Osteoblast (primary cell): Measurements from ENCODE around the gene AVP. TPM values are rescaled to one million over a fixed set of nuclear protein-coding genes. Genes with fewer than 3 reads are reported as not detected.
"Not testable (repeated sequence)": the region's sequence is repeated elsewhere in the genome, so short reads cannot be mapped to it uniquely, and the experiment has no call there.

Experiments
- DNase-seq: peaks from one replicate; pipeline ENCODE4 v3.0.0; 2011; ENCODE audit warnings: low spot score, mixed read lengths; ENCODE audit not compliant: insufficient read length; ENCODE audit errors: missing footprints
- H2AFZ ChIP-seq: 2 replicates; pipeline ENCODE4 v1.6.0; 2011; ENCODE audit warnings: mild to moderate bottlenecking, low read length
- H3K27ac ChIP-seq: 2 replicates; pipeline ENCODE4 v1.5.1; 2011; ENCODE audit warnings: mild to moderate bottlenecking, low read depth, low read length, moderate library complexity
- H3K27me3 ChIP-seq: 2 replicates; pipeline ENCODE4 v1.6.0; 2012; ENCODE audit warnings: mild to moderate bottlenecking, control low read depth, inconsistent platforms, low read length, moderate library complexity; ENCODE audit not compliant: insufficient read depth
- H3K36me3 ChIP-seq: 2 replicates; pipeline ENCODE4 v1.5.1; 2011; ENCODE audit warnings: mild to moderate bottlenecking, low read length, control low read depth, moderate library complexity; ENCODE audit not compliant: insufficient read depth
- H3K4me1 ChIP-seq: 2 replicates; pipeline ENCODE4 v1.5.1; 2011; ENCODE audit warnings: mild to moderate bottlenecking, low read length, control low read depth, moderate library complexity; ENCODE audit not compliant: insufficient read depth
- H3K4me2 ChIP-seq: 2 replicates; pipeline ENCODE4 v1.6.0; 2011; ENCODE audit warnings: mild to moderate bottlenecking, low read length; ENCODE audit not compliant: insufficient read depth
- H3K4me3 ChIP-seq: fragments of 200-600 bp; sonication (generic); 3 replicates; pipeline ENCODE4 v1.5.1; 2012; ENCODE audit warnings: mild to moderate bottlenecking, low read length, inconsistent platforms; ENCODE audit not compliant: insufficient read depth
- H3K79me2 ChIP-seq: 2 replicates; pipeline ENCODE4 v1.6.0; 2012; ENCODE audit warnings: mild to moderate bottlenecking, low read length, control low read depth, inconsistent platforms; ENCODE audit not compliant: insufficient read depth
- H3K9me3 ChIP-seq: 2 replicates; pipeline ENCODE4 v1.5.1; 2011; ENCODE audit warnings: low read depth, low read length, control low read depth
- H4K20me1 ChIP-seq: 2 replicates; pipeline ENCODE4 v1.6.0; 2012; ENCODE audit warnings: mild to moderate bottlenecking, low read length, control low read depth; ENCODE audit not compliant: insufficient read depth
- total RNA-seq: library from RNA; depleted of rRNA; stranded (reverse); fragments of >200 nt; gene quantifications from 2 replicates; pipeline ENCODE4 v1.2.3, GENCODE V29; 2012
- TF ChIP-seq, protein P1 (sequence below): IDR thresholded peaks from 2 replicates; pipeline ENCODE4 v1.5.1; 2011; ENCODE audit warnings: mild to moderate bottlenecking, low read depth, low read length, moderate library complexity; ENCODE audit errors: extremely low read depth

Gene AVP
- total RNA-seq, 1 donor, result not detected

DNA sequence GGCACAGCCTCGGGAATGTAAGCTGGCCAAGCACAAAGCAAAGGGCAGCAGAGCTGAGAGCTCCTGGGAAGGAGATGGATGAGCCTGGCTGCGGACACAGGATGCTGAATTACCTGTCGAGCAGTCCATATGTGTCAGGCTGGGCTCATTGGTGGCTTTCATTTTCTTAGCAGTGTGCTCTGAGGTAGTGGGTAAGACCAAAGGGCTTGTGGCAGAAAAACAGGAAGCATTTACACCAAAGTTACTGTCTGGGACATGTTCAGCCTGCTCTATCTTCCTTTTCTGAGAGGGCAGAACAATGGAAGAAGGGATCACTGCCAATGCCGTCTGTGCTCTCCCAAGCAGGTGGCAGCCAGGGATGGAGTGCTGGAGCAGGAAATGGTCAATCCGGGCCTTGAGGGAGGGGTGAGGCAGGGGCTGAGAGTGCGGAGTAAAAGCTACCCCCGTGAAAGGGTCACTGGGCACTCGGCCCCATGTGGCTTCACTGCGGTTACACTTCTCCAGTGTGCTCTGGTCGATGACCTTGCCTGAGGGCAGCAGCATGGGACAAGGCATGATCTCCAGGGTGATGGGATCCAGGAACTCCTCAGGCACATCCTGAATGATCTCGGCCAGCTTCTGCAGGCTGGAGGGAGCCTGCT lies 36.9 kb upstream of the AVP start:
- TF ChIP-seq, protein P1, sequence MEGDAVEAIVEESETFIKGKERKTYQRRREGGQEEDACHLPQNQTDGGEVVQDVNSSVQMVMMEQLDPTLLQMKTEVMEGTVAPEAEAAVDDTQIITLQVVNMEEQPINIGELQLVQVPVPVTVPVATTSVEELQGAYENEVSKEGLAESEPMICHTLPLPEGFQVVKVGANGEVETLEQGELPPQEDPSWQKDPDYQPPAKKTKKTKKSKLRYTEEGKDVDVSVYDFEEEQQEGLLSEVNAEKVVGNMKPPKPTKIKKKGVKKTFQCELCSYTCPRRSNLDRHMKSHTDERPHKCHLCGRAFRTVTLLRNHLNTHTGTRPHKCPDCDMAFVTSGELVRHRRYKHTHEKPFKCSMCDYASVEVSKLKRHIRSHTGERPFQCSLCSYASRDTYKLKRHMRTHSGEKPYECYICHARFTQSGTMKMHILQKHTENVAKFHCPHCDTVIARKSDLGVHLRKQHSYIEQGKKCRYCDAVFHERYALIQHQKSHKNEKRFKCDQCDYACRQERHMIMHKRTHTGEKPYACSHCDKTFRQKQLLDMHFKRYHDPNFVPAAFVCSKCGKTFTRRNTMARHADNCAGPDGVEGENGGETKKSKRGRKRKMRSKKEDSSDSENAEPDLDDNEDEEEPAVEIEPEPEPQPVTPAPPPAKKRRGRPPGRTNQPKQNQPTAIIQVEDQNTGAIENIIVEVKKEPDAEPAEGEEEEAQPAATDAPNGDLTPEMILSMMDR, result no peak
- Histone ChIP-seq H3K27me3 (no peaks in the 10 kb centered on the region), H3K4me1 (peaks cover 3% of the 10 kb centered on the region)

DNA sequence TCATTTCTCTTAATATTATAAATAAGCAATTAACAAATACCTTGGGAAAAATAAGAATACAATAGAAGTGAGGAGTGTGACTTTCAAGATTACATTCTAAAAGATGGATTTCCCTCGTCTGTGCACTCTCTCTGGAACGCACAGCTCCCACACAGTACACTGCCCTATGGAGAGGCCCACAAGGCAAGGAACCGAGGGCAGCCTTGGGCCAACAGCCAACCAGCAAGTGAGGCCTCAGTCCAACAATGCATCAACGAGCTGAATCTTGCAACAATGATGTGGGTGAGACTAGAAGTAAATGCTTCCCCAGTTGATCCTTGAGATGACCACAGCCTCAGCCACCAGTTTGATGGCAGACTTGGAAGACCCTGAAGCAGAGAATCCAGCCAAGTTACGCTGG lies 34.5 kb upstream of the AVP start:
- Histone ChIP-seq H3K9me3 (no peaks in the 10 kb centered on the region), H2AFZ (no peak overlapping the region), H3K4me2 (no peak overlapping the region), H3K4me1 (peaks cover 3% of the 10 kb centered on the region), H3K4me3 (no peak overlapping the region), H3K79me2 (peaks cover 11% of the 10 kb centered on the region), H3K27ac (no peak overlapping the region), H3K36me3 (peaks cover 24% of the 10 kb centered on the region), H4K20me1 (peaks cover 9% of the 10 kb centered on the region), H3K27me3 (no peaks in the 10 kb centered on the region)
- DNase-seq, result no peak
- TF ChIP-seq, protein P1, result no peak

More for the DNA sequence above, 36.9 kb upstream of the AVP start:
- no peak overlapping the region for H2AFZ ChIP-seq
- peaks cover 2% of the 10 kb centered on the region for H4K20me1 ChIP-seq
- H3K9me3 ChIP-seq, result no peaks in the 10 kb centered on the region
- no peak overlapping the region for H3K27ac ChIP-seq
- no peak for DNase-seq
- H3K4me3 ChIP-seq, result no peak overlapping the region
- peaks cover 3% of the 10 kb centered on the region for H3K79me2 ChIP-seq
- no peak overlapping the region for H3K4me2 ChIP-seq
- peaks cover 24% of the 10 kb centered on the region for H3K36me3 ChIP-seq

DNA sequence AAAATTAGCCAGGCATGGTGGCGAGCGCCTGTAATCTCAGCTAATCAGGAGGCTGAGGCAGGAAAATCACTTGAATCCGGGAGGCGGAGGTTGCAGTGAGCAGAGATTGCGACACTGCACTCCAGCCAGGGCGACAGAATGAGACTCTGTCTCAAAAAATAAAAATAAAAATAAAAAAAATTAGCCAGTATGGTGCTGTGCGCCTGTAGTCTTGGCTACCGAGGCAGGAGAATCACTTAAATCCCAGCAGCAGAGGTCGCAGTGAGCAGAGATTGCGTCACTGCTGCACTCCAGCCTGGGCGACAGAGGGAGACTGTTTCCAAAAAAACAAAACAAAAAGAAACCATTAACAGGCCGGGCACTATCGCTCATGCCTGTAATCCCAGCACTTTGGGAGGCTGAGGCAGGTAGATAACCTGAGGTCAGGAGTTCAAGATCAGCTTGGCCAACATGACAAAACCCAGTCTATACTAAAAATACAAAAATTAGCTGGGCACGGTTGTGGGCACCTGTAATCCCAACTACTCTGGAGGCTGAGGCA lies 33.4 kb upstream of the AVP start:
- H3K4me1 ChIP-seq, H3K27me3 ChIP-seq, H3K9me3 ChIP-seq, H3K4me3 ChIP-seq, H2AFZ ChIP-seq, H3K27ac ChIP-seq, H4K20me1 ChIP-seq: not testable (repeated sequence)
- Histone ChIP-seq H3K4me2 (peak overlapping the region; percentile 54), H3K79me2 (peaks cover 11% of the 10 kb centered on the region), H3K36me3 (peaks cover 22% of the 10 kb centered on the region)
- DNase-seq, result peak; percentile 94
- TF ChIP-seq, protein P1, result peak; percentile 71

DNA sequence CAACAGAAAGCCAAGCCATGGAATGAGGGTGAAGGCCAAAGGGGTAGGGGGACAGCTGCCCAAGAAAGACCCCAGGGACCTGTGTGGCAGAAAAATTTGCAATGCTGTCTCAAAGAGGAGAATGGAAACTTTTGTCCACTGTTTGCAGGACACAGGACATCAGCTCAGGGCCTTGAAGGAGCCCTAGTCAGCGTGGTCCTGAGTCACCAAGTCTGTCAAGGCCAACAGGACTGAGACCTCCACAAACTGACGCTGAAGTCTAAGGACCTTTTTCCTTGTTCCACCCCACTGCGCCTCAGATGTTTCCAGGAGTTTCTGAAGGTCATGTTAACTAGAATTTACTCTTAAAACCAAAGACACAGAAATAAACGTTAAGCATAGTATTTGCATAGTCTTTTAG lies 31.8 kb upstream of the AVP start:
- Histone ChIP-seq H3K4me1 (peaks cover 3% of the 10 kb centered on the region), H2AFZ (no peak overlapping the region), H3K27me3 (no peaks in the 10 kb centered on the region), H3K9me3 (no peaks in the 10 kb centered on the region), H3K79me2 (peaks cover 13% of the 10 kb centered on the region), H3K27ac (no peak overlapping the region), H4K20me1 (peaks cover 12% of the 10 kb centered on the region), H3K4me2 (no peak overlapping the region), H3K4me3 (no peak overlapping the region), H3K36me3 (peaks cover 7% of the 10 kb centered on the region)
- TF ChIP-seq, protein P1, result no peak
- no peak for DNase-seq
